T-helper 1 cell treated with Interleukin-12 subunit alpha and Interleukin-12 subunit beta and Interleukin-4 antibody, amounts not matched to agents 30 ng/mL and 1 ng/mL, for 36 hours (primary cell): ENCODE measurements around the gene POLN. TPM values are rescaled to one million over a fixed set of nuclear protein-coding genes. Genes with fewer than 3 reads are reported as not detected.

Experiments used
- intact Hi-C: fragments of 100-400 bp; cut with micrococcal nuclease; formaldehyde crosslinking; loops from one replicate; pipeline ENCODE4 v1.15.1; 2024
- total RNA-seq: library from RNA; stranded (reverse); gene quantifications from 2 replicates; pipeline ENCODE4 v1.2.3, GENCODE V29; 2022

POLN gene
- total RNA-seq, 1 donor from 2014 or later = 9.4 TPM

DNA sequence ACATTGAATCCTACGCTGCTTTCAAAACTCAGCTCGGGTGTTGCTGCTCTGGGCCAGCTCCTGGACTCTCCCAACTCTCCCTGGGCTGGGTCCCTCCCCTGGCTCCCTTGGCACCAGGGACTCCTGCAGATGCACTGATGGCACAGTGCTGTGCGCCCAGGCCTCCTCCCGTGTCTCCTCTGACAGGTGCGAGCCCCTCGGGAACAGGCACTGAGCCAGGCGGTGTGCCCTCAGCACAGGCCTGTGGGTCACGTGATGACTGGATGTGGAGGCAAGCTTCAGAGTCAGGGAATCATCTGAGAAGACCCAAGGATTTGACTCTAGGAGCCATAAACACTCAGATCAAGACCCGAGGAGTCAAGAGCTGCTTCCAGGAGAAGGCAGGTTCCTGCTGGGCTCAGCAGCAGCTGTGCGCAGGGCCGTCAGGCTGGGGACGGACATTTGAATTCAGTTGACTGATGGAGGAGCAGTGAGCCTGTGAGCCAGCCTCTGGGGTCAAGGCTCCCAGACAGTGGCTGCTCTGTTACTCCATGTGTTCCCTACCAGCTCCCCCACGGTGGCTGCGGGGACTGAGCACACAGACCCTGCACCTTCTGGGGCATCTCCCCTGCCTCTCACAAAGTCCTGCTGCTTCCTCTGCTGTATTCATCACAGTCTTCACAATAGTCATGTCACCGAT, 149.8 kb downstream of the POLN start:
- intact Hi-C loops = no loop called here

DNA sequence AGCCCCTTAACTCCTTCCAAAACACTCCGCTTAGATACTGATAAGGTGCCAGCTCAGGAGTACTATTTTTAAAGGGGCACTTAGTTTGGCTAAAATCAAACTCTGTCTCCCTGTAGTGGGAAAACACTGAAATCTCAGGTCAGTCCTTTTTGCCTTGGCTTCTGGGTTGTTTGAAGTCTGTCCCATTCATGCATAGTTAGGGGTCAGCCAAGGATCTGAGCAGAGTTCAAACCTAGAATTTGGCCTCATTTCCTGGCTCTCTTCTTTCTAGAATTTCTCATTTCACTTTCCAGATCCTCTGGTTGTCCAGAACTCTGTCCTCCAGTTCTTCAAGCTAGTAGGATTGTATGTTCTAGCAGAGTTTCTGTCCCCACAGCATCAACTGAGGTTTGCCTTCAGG, 151.3 kb downstream of the POLN start:
- intact Hi-C loops = no loop called here

DNA sequence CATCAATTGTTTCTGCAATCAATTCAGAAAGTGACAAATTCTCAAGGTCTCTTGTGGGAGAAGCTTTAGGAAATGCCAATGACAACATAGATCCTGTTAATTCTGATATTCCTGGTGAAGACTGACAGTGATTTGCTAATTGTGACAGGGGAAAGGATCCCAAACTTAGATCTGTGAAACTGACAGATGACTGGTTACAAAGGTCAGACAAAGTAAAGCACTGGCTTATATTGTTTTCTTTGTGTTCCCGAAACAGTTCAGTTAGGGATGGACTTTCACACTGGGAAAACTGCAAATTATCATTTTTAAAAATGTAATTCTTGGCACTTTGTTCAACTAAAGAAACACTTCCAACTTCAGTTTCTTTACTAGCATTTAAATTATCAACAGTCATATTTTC, 152.7 kb downstream of the POLN start:
- intact Hi-C loops = no loop called here

DNA sequence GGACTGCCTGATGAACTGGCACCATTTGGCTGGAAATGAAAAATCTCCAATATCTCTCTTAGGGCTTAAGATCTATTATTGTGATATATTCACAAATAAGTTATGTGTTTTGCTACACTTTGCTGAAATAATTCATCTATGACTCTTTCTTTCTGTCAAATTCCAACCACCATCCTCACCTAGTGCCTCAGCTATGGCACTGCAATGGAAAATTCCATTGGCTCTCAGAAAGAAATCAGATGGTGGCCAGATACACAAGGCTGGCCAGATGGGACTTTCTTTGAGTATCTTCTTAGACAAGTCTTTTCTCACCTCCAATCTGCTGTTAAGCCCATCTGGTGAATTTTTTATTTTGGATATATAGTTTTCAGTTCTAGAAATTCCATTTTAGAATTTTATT, 154.8 kb downstream of the POLN start:
- intact Hi-C loops = no loop called here

DNA sequence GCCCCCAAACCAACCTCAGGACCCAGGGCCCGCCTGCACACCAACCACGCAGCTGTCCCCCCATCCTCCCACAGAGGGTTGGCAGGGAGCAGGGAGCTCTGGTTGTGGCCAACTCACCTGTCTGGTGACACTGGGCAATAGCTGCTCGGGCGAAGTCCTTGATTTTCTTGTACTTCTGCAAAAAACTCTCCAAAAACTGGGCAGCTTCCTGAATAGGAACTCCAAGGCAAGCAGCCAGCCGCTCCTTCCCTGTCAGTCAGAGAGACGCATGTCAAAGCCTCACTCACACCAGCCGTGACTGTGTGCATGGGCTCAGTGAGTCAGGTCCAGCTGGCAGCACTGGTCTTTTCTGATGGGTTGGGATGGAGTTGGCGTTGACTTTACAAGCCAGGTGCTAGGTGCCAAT, 156.4 kb downstream of the POLN start:
- intact Hi-C loops = no loop called here

DNA sequence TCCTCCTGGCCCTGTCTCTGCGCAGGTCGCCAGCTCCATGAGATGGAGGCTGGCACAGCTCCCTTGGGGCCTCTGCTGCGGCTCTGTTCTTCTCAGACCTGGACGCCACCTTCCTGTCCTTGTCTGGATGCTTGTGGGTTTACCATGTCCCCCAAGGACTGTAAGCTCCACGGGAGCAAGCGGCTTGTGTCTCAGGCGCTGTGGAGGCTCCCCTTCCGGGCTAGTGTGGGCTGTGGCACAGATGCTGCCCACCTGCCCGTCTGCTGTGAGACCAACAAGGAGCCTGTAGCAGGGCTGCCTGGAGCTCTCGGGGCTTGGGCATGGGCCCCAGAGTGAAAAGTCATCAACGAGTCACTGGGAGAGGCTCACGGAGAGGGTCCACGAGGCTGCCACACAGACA, 157.6 kb downstream of the POLN start:
- intact Hi-C loops = no loop called here

DNA sequence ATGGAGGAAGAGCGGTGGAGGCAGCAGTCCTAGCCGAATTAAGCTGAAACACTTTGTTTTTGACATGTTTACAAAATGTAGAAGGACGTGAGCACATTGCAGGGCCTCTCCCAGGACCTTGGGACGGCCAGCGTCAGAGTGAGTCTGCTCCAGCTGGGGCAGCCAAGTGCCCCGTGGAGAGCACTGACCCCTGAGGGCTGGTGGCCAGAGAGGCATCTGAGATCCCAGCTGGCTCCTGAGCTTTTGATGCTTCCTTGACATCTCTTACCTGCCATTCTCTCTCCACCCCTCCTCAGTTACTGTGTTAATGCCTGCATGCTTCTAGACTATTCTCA, 158.1 kb downstream of the POLN start:
- intact Hi-C loops = no loop called here

DNA sequence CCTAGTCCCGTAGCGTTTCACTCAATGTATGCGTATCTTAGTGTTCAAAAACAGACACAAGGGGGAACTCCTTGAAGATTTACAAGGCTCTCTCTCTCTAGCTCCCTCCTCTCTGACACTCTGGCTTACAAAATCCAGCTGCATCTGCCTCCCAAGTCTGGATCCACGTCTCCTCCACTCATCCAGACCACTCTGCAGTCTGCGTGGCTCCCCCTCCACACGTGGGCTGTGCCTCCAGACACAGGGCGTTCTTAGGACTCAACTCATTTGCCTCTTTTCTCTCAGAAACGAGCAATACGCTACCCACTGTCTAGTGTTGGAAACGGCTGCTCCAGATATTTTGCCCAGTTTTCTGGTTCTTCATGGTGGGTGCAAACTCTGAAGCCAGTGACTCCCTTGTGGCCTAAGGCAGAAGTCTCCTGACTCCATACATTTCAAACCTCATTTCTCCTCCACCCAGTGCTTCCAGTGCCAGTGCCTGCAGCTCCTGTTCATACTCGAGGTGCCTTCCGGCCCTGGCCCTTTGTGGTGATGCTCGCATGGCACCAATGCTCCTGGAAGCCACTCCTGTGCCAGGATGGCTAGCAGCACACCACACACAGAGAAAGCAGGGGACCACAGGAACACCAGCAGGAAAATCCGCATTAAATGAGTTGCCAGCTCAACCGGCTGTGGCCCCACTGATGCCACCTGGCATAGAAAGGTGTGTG, 158.7 kb downstream of the POLN start:
- intact Hi-C loops = no loop called here

DNA sequence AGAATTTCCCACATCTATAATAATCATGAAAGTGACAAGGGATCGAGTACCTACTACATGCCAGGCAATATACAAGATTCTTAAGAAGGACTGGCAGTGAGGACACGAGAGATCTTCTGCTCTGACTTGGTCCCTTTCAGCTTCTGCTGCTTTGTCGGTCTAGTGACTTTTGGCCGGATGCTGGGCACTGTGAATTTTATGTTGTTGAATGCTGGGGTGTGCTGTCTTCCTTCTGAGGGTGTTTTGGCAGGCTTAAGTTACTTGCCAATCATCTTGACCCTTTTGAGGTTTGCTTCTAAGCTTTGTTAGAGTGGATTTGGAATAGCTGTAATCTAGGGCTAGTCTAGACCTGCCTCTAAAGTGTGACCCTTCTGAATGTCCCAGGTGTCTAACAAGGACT, 159.3 kb downstream of the POLN start:
- intact Hi-C loops = no loop called here

DNA sequence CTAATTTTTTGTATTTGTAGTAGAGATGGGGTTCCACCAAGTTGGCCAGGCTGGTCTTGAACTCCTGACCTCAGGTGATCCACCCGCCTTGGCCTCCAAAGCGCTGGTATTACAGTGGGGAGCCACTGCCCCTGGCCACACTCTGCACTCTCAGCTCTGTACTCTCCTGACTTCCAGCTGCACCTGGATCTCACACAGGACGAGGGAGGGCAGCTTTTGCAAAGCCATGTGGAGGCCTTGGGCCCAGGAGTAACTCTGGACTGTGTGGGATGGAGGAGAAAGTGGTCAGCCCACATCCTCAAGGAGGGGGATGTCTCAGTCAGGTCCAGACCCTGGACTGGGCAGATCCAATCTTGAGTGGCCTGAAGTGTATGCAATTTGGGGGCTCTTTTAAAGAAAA, 159.8 kb downstream of the POLN start:
- intact Hi-C loops = no loop called here

DNA sequence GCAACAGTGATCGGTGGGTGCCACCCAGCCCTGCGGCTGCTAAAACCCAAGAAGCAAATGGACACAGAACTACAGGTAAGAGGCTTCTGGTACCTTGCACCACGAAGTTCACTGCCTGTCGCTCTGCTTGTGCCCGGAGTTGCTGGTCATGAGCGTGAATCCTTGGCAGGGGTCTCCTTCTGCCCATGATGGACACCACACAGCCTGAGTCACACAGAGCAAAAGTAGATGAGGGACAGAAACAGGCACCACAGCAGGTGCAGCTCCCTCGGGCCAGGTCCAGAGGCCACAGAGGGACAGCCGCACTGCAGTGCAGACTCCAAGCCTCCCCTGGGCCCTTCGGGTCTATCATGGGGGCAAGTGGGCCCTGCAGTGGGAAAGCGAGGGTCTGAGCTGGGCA, 160.4 kb downstream of the POLN start:
- intact Hi-C loops = no loop called here

DNA sequence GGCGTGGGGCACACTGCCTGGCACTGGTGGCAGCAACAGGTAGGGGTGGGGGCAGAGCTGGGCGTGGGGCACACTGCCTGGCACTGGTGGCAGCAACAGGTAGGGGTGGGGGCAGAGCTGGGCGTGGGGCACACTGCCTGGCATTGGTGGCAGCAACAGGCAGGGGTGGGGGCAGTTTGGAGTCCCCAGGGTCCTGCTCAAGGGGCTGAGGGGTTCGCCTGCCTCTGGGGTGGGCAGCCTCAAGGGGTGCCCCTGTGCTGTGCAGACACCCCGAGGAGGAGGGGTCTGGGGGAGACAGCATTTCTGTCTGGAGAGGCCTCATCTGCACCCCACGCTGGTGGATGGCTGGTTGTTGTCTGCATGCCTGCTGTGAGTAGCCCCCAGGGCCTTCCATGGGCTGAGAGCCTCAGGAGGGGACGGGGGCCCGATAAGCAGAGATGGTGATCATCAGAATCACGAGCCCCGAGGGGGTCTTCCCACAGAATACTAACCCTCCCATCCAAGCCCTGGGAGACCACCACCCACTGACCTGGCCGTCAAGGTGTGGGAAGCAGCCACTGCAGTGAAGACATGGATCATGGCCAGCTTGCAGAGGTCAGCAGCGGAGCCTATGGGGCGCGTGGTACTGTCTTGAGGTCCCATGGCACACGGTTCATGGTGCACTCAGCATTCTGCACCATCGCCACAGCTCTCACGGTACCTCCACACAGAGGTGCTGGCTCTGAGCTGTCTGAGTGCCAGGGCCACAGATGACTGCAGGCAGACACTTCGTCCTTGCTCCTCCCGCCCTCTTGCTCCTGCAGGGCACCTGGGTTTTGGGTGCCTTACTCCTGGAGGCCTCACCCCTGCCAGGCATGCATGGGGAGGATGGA, 161.3 kb downstream of the POLN start:
- intact Hi-C loops = no loop called here

DNA sequence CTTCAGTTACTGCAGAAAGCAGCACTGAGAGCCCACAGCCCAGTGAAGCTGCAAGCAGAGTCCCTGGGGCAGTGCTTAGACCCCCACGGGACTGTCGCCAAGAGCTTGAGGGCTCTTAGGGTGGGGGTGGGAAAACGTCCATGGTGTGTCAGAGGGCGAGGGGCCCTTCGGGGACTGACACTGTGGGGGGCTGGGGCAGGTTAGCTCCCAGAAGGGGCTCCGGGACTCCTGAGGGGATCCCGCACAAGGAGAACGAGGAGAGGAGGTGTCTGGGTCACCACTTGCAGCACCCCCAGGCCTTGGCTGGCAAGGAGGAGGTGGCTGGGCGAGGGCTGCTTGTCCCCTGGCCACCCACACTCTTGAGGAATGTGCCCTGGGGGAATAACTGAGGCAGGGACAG, 162.0 kb downstream of the POLN start:
- intact Hi-C loops = no loop called here

DNA sequence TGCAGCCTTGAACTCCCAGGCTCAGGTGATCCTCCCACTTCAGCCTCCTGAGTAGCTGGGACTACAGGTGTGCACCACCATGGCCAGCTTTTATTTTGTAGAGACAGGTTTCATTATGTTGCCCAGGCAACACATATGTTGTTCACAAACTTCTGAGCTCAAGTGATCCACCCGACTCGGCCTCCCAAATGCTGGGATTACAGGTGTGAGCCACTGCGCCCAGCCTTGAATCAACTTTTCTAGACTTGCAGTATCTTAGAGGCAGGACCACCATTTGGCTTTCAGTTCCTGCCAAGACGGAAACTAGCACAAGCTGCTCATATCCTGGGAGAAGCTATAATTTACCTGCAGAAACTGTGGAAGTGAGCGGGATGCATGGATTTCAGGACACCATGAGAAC, 162.9 kb downstream of the POLN start:
- intact Hi-C loops = no loop called here

DNA sequence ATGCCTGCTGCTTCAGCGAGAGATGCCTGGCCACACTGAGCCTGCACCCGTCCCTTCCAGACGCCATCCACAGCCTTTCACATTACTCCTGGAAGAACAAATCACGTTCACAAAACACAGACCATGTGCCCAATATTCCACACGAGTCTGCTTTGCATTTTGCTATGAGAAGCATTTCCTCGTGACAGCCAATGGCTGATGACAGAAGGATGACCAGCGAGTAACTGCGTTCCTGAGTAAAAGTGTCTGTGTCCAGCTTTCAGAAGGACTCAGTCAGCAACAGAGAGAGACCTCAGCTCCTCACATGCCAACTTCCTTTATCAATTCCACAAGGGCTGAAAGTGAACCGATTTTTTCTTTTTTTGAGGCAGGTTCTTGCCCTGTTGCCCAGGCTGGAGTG, 163.3 kb downstream of the POLN start:
- intact Hi-C loops = no loop called here

DNA sequence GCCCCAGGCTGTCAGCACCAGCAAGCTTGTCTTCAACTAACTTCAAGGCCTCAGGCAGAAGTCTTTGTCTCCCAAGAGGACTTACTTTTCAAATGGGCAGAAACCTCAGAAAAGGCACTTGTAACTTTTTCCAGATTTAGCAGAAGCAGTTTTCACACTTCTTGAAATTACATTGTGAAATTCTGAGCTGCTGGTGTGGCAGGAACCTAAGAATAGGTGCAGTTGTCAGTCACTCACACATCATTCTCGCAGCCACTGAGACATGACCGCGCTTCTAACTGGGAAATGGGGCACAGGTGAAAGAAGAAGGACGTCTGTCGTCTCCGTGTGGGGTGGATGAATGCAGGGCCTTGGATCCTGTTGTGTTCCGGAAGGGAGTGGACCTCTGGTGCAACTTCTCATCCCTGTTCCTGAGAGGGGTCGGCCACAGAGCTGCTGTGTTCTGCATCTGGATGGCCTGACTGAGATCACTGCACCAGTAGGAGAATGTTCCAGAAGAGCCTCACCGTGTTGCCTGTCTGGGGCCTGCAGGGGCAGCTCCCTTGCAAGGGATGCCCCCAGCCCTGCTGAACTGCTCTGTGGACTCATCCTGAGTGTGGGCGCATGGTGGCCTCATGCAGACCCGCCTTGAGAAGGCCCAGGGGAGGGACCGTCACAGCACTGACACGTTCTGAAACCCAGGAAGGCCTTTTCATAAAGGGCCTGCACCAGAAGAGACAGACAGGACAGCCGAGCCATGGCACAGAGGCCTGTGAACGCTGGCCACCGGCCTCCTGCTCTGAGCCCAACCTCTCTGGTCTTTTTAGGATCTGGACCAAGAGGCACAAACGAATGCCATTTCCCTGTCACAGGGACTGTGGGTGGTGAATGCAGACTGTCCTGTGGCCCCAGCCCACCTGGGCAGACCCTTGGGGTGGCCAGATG, 164.1 kb downstream of the POLN start:
- intact Hi-C loops = no loop called here

DNA sequence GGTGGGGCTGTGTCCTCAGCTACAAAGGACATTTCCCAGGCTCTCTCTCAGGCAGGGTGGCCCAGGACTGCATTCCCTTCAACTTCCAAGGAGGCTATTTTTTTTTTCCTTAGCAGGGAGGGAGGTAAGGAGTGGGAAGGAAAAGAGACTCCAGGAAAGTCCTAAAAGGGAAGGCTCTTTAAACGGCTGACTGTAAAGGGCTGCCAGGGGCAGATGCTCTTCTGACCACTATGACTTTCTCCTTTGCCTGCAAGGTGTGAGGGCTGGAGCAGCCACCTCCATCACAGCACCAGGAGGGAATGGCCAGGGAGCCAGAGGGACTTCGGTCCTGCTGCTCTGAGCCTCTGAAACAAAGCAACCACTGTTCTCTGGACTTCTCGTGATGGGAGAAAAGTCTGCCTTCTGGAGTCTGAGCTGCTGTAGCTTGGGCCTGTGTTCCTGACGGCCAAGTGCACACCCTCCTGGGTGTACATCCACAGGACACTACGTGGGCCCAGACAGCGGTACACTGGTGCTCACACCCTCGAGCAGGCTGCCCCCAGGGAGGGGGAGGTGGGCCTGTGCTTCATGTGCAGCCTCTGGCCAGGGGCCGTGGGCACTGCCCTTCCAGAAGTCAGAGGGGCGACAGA, 164.9 kb downstream of the POLN start:
- intact Hi-C loops = no loop called here

DNA sequence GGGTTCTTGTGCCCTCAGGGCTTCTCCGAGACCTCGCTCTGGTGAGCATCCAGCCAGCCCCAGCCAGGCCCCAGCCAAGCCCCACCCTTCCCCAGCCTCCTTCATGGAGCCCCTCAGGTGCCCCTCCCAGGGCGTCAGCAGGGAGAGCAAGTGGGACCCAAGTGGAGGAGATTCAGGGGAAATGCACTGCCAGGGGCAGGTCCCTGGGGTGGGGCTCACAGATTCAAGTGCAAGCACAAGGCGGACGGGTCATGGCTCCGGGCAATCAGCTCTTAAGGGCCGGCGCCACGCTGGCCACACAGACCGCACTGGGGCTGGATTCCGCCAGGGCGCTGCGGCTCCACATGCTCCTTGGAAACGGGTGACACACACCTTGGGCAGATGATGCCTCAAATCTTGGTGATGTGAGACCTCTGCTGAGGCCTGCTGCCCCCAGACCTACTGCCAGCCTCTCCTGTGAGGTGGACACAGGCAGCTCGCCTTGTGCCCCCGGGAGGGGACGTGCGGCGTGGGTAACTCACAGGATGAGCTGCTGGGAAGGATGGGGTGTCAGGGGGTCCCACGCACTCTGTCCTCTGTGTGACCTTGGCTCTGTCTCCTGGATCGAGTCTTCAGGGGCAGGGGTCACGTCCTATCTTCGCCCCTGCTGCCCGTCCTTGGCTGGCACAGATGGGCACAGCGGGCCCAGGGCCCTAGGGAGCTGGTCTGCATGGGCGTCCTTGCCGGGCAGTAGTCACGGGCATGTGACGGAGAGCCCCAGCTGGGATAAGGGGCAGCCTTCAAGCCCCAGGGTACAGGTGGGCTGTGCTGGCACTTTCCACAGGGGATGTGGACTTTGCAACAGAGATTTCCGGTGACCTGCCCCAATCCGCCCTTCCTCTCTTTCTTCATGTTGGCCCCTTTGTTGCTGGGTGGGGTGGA, 165.7 kb downstream of the POLN start:
- intact Hi-C loops = no loop called here

DNA sequence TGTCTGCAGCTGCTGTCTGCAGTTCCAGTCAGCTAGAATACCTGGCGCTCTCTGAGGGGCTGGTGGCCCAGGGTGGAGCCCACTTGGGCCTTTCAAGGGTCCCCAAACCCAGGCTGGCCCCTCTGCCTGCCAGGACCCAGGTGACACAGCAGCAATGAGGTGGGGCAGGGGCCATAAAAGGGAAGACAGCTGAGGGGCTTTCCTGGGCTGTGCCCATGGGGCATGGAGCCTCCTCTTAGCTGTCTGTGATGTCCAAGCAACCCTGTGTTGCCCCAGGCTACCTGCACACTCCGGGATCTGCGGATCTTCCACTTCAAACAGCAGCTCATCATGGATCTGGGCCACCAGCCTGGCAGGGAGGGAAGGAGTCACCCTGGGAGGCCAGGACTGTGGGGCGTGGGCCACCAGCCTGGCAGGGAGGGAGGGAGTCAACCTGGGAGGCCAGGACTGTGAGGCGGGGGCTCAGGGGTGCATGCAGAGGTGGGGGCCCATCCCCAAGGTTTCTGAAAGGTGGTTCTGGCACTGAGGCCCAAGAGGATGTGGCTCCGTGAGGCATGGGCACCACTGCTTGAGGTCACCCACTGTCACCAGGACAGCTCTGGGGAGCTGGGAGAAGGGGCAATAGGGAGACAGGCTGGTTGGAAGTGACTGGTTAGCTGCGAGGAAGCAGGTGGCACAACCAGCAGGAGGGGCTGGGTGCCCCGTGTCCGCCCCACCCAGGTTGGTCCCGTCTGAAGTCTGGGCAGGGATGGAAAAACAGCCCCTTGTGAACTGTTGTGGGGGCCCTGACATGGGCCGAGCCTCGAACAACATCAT, 166.5 kb downstream of the POLN start:
- intact Hi-C loops = no loop called here
